ENCODE results near the gene KRI1.

KRI1 gene

GRCh38 chr19:10568826-10569651 lies 3.2 kb upstream of the KRI1 start, which contains the start of gene CDKN2D:
Gene CDKN2D (minus strand): TSS chr19:10568979. CDS start chr19:10568653, 326 bp downstream.
- H3K27me3 ChIP-seq (replicated peaks; ENCODE audit: control insufficient read depth, insufficient read depth, low read length) = no peaks in the 10 kb centered on the region
- no peaks in the 10 kb centered on the region for H3K36me3 ChIP-seq (ENCODE audit: control insufficient read depth, insufficient read depth, low read length, severe bottlenecking)
- H3K4me3 ChIP-seq (ENCODE audit: low read length) = peak within 1 kb of the TSS; percentile 86
- H3K9me3 ChIP-seq (ENCODE audit: control insufficient read depth, low read length) = no peaks in the 10 kb centered on the region
- peaks cover 26% of the 10 kb centered on the region for H3K4me1 ChIP-seq (ENCODE audit: control insufficient read depth, insufficient read depth, low read length)
- peak; percentile 100 for DNase-seq (ENCODE audit: low read depth)
- peak within 1 kb of the TSS; percentile 84 for H3K9ac ChIP-seq (ENCODE audit: low read length)

DNA sequence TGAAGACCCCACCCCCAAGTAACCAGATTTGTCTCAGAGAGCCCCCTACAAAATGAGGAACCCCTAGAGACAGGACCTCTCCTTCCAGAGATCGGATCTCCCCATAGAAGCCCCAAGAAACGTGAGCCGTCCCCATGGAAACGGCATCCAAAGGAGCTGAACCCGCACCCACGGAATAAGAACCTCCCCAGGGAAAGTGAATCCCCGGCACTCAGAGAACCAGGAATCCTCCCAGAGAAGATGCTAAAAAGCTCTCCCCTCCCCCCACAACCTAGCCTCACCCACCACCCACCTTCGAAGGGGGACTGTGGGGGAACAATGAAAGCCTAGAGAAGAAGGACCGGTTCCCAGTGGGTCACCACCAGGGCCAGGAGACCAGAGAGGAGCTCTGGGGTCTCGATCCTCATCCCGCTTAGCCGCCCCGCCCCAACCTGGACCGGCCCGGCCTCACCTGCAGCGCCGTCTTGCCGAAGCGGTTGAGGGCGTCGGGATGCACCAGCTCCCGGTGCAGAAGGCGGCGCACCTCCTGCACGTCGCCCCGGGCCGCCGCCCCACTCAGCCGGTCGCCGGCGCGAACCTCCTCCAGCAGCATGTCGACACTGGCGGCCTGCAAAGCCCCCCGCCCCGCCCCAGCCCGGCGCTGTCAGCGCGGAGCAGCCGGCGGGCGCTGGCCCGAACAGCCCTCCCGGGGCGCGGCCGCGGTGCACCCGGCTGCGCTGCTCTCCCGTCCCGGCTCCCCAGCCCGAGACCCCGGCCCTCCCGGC lies 2.4 kb upstream of the KRI1 start:
- Histone ChIP-seq H3K36me3 (ENCODE audit: control insufficient read depth, insufficient read depth, low read length, severe bottlenecking) (no peaks in the 10 kb centered on the region), H3K9me3 (ENCODE audit: control insufficient read depth, low read length) (no peaks in the 10 kb centered on the region), H3K9ac (ENCODE audit: low read length) (peak overlapping the region; percentile 84), H3K4me1 (ENCODE audit: control insufficient read depth, insufficient read depth, low read length) (peaks cover 26% of the 10 kb centered on the region), H3K27me3 (replicated peaks; ENCODE audit: control insufficient read depth, insufficient read depth, low read length) (no peaks in the 10 kb centered on the region), H3K4me3 (ENCODE audit: low read length) (peak overlapping the region; percentile 86)
- peak; percentile 22 for DNase-seq (ENCODE audit: low read depth)

- Histone ChIP-seq H3K9ac (ENCODE audit: low read length) (peak overlapping the region; percentile 84), H3K9me3 (ENCODE audit: control insufficient read depth, low read length) (no peaks in the 10 kb centered on the region), H3K4me3 (ENCODE audit: low read length) (peak overlapping the region; percentile 86), H3K4me1 (ENCODE audit: control insufficient read depth, insufficient read depth, low read length) (peaks cover 26% of the 10 kb centered on the region), H3K36me3 (ENCODE audit: control insufficient read depth, insufficient read depth, low read length, severe bottlenecking) (peaks cover 1% of the 10 kb centered on the region), H3K27me3 (replicated peaks; ENCODE audit: control insufficient read depth, insufficient read depth, low read length) (no peaks in the 10 kb centered on the region)
- no peak for DNase-seq (ENCODE audit: low read depth)
These were observed 1.8 kb upstream of the KRI1 start for GRCh38 chr19:10567656-10568055.

- DNase-seq (ENCODE audit: low read depth) = no peak
- Histone ChIP-seq H3K4me1 (ENCODE audit: control insufficient read depth, insufficient read depth, low read length) (peaks cover 26% of the 10 kb centered on the region), H3K9me3 (ENCODE audit: control insufficient read depth, low read length) (no peaks in the 10 kb centered on the region), H3K36me3 (ENCODE audit: control insufficient read depth, insufficient read depth, low read length, severe bottlenecking) (peaks cover 3% of the 10 kb centered on the region), H3K27me3 (replicated peaks; ENCODE audit: control insufficient read depth, insufficient read depth, low read length) (no peaks in the 10 kb centered on the region), H3K4me3 (ENCODE audit: low read length) (peak overlapping the region; percentile 92), H3K9ac (ENCODE audit: low read length) (peak overlapping the region; percentile 85)
These were observed 1.0 kb upstream of the KRI1 start for GRCh38 chr19:10566658-10567410.

GRCh38 chr19:10566408-10566657 lies 523 bp upstream of the KRI1 start:
- Histone ChIP-seq H3K9me3 (ENCODE audit: control insufficient read depth, low read length) (no peaks in the 10 kb centered on the region), H3K9ac (ENCODE audit: low read length) (peak overlapping the region; percentile 85), H3K4me3 (ENCODE audit: low read length) (peak overlapping the region; percentile 92), H3K4me1 (ENCODE audit: control insufficient read depth, insufficient read depth, low read length) (peaks cover 26% of the 10 kb centered on the region), H3K27me3 (replicated peaks; ENCODE audit: control insufficient read depth, insufficient read depth, low read length) (no peaks in the 10 kb centered on the region), H3K36me3 (ENCODE audit: control insufficient read depth, insufficient read depth, low read length, severe bottlenecking) (peaks cover 3% of the 10 kb centered on the region)
- no peak for DNase-seq (ENCODE audit: low read depth)

GRCh38 chr19:10565028-10565566 lies 713 bp downstream of the KRI1 start:
- Histone ChIP-seq H3K4me1 (ENCODE audit: control insufficient read depth, insufficient read depth, low read length) (peaks cover 26% of the 10 kb centered on the region), H3K27me3 (replicated peaks; ENCODE audit: control insufficient read depth, insufficient read depth, low read length) (no peaks in the 10 kb centered on the region), H3K9me3 (ENCODE audit: control insufficient read depth, low read length) (no peaks in the 10 kb centered on the region), H3K4me3 (ENCODE audit: low read length) (peak overlapping the region; percentile 92), H3K36me3 (ENCODE audit: control insufficient read depth, insufficient read depth, low read length, severe bottlenecking) (peaks cover 13% of the 10 kb centered on the region), H3K9ac (ENCODE audit: low read length) (peak overlapping the region; percentile 93)
- peak; percentile 69 for DNase-seq (ENCODE audit: low read depth)

GRCh38 chr19:10562609-10563008 lies 3.2 kb downstream of the KRI1 start:
- DNase-seq (ENCODE audit: low read depth) = no peak
- no peaks in the 10 kb centered on the region for H3K27me3 ChIP-seq (replicated peaks; ENCODE audit: control insufficient read depth, insufficient read depth, low read length)
- no peak overlapping the region for H3K9ac ChIP-seq (ENCODE audit: low read length)
- H3K36me3 ChIP-seq (ENCODE audit: control insufficient read depth, insufficient read depth, low read length, severe bottlenecking) = peaks cover 32% of the 10 kb centered on the region
- no peak overlapping the region for H3K4me3 ChIP-seq (ENCODE audit: low read length)
- H3K4me1 ChIP-seq (ENCODE audit: control insufficient read depth, insufficient read depth, low read length) = peaks cover 17% of the 10 kb centered on the region
- no peaks in the 10 kb centered on the region for H3K9me3 ChIP-seq (ENCODE audit: control insufficient read depth, low read length)

DNA sequence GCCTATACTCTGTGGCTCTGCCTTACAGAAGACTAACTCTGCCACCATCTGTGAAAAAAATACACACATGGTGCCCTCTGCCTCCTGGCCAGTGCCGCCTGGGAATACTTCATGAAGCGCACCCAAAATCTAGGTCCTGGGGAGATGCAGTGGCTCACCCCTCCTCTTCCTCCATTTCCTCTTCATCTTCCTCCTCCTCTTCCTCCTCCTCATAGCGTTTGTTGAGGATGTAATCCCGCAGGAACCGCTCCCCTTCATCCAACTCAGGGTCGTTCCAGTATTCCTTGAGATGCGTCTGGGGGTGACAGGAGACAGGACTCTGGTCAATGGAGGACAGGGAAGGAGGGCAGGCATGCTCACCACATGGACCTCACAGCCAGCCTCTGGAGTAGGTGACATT lies 5.7 kb downstream of the KRI1 start:
- Histone ChIP-seq H3K4me3 (ENCODE audit: low read length) (no peak overlapping the region), H3K4me1 (ENCODE audit: control insufficient read depth, insufficient read depth, low read length) (peaks cover 4% of the 10 kb centered on the region), H3K9ac (ENCODE audit: low read length) (no peak overlapping the region), H3K36me3 (ENCODE audit: control insufficient read depth, insufficient read depth, low read length, severe bottlenecking) (peaks cover 54% of the 10 kb centered on the region), H3K9me3 (ENCODE audit: control insufficient read depth, low read length) (no peaks in the 10 kb centered on the region), H3K27me3 (replicated peaks; ENCODE audit: control insufficient read depth, insufficient read depth, low read length) (no peaks in the 10 kb centered on the region)
- DNase-seq (ENCODE audit: low read depth) = no peak

- Histone ChIP-seq H3K9me3 (ENCODE audit: control insufficient read depth, low read length) (no peaks in the 10 kb centered on the region), H3K4me1 (ENCODE audit: control insufficient read depth, insufficient read depth, low read length) (no peaks in the 10 kb centered on the region), H3K27me3 (replicated peaks; ENCODE audit: control insufficient read depth, insufficient read depth, low read length) (no peaks in the 10 kb centered on the region), H3K36me3 (ENCODE audit: control insufficient read depth, insufficient read depth, low read length, severe bottlenecking) (peaks cover 77% of the 10 kb centered on the region), H3K4me3 (ENCODE audit: low read length) (no peak overlapping the region), H3K9ac (ENCODE audit: low read length) (no peak overlapping the region)
- no peak for DNase-seq (ENCODE audit: low read depth)
These were observed 8.1 kb downstream of the KRI1 start for GRCh38 chr19:10557603-10558197.

- peaks cover 78% of the 10 kb centered on the region for H3K36me3 ChIP-seq (ENCODE audit: control insufficient read depth, insufficient read depth, low read length, severe bottlenecking)
- H3K4me1 ChIP-seq (ENCODE audit: control insufficient read depth, insufficient read depth, low read length) = no peaks in the 10 kb centered on the region
- DNase-seq (ENCODE audit: low read depth) = no peak
- H3K27me3 ChIP-seq (replicated peaks; ENCODE audit: control insufficient read depth, insufficient read depth, low read length) = no peaks in the 10 kb centered on the region
- H3K9ac ChIP-seq (ENCODE audit: low read length) = no peak overlapping the region
- H3K9me3 ChIP-seq (ENCODE audit: control insufficient read depth, low read length) = no peaks in the 10 kb centered on the region
- H3K4me3 ChIP-seq (ENCODE audit: low read length) = no peak overlapping the region
These were observed 10.2 kb downstream of the KRI1 start for GRCh38 chr19:10555610-10555973.
